GM18858 (cell line): Measurements from ENCODE around the gene RAPGEF2.
"Not testable (repeated sequence)": the region's sequence is repeated elsewhere in the genome, so short reads cannot be mapped to it uniquely, and the experiment has no call there.

Experiments
- ATAC-seq: cut with Tn5 transposase; IDR thresholded peaks from one replicate; pipeline ENCODE4 v1.9.1; 2021; ENCODE audit not compliant: unreplicated experiment

The RAPGEF2 gene

GRCh38 chr4:159235779-159236368 is 133.0 kb downstream of the RAPGEF2 start:
- ATAC-seq: no peak

- ATAC-seq: no peak
These were observed 135.1 kb downstream of the RAPGEF2 start for GRCh38 chr4:159237975-159238374.

GRCh38 chr4:159238631-159239030 is 135.8 kb downstream of the RAPGEF2 start:
- ATAC-seq: no peak

DNA sequence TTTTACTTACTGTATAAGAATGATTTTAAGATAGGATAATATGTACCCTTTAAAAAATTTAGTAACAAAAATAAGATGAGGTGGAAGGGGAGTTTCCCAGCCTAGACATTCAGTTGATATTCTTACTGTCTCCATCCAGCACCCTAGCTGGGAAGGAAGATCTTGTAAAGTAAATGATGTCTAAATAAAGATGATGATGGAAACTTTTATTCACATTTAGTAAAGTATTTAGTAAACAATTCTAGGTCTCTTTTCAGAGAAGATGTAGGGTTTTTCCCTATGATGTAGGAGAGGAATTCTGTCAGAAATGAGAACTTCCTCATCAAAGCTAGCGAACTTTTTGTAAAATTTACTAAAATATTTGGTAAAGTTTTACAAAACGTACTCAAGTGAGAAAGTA is 136.8 kb downstream of the RAPGEF2 start:
- no peak for ATAC-seq

GRCh38 chr4:159240046-159240445 is 137.2 kb downstream of the RAPGEF2 start:
- no peak for ATAC-seq

GRCh38 chr4:159240687-159241086 is 137.8 kb downstream of the RAPGEF2 start:
- ATAC-seq: no peak

GRCh38 chr4:159242427-159242826 is 139.5 kb downstream of the RAPGEF2 start:
- ATAC-seq: no peak

DNA sequence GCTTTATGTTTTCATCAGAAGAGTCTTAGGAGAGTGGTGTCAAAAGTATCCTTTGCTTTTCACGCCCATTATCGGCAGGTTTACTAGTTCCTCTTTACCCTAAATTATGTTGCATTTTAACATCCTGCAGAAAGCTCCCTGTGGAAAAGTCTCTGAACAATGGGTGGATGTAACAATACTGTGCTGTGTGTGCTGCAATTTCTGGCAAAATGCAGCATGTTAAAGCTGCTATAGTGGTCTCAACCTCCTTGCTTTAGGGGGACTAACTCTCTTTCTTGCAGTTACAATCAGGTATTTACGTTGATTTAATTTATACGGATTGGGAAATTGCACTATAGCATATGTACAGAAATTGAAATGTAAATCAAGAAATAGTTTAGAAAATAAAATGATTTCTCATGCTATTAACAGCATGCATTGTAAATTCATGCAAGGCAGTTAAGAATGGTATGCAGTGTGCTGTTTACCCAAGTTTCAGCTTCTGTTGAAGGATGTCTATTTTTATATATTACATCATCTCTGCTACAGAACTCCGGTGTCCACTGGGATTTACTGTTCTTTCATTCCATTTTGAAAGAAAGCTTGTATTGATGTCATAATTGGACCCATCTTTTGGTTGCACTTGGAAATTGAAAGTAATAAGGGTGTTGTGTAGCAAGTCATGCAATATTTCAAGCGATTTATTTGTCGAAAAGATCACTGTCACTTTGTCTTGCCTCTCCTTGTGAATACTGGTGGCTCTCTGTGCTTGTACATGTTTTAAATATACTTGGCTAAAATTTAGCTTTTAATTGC is 145.7 kb downstream of the RAPGEF2 start:
- no peak for ATAC-seq

DNA sequence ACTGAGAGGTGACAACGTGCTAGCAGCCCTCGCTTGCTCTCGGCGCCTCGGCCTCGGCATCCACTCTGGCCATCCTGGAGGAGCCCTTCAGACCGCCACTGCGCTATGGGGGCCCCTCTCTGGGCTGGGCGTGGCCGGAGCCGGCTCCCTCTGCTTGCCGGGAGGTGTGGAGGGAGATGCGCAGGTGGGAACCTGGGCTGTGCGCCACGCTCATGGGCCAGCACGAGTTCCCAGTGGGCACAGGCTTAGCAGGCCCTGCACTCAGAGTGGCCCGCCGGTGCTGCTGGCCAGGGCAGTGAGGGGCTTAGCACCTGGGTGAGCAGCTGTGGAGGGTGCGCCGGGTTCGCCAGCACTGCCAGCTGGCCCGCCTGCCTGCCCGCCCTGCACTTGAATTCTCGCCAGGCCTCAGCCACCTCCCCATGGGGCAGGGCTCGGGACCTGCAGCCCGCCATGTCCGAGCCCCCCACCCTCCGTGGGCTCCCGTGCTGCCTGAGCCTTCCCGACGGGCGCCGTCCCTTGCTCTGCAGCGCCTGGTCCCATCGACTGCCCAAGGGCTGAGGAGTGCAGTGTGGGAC is 148.0 kb downstream of the RAPGEF2 start:
- no peak for ATAC-seq

GRCh38 chr4:159251580-159251979 is 148.7 kb downstream of the RAPGEF2 start:
- not testable (repeated sequence) for ATAC-seq

DNA sequence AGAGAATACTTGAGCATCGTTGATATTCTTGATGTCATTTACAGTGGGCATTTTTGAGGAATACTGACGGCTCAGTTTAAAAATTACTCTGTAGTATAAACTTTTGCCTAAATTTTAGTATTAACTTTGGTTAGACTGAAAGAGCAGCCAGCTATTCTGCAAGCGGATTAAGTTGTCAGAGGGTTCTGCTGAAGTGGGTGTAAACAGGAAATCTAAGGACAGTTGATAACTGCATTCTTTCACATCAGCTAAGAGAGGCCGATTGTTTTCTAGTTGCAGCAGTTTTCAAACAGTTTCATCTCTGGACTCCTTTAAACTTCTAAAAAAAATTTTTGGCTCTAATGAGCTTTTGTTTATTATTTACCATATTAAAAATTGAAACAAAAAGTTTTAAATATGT is 149.6 kb downstream of the RAPGEF2 start:
- no peak for ATAC-seq

DNA sequence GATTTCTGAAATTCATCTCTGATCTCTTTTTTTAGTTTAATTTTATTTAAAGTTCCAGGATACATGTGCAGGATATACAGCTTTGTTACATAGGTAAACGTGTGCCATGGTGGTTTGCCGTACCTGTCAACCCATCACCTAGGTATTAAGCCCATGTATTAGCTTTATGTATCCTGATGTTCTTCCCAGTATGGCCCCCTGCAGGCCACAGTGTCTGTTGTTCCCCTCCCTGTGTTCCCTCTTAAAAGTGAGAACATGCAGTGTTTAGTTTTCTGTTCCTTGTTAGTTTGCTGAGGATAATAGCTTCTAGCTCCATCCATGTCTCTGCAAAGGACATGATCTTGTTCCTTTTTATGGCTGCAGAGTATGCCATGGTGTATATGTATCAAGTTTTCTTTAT is 153.2 kb downstream of the RAPGEF2 start:
- ATAC-seq: no peak

- no peak for ATAC-seq
These were observed 156.1 kb downstream of the RAPGEF2 start for GRCh38 chr4:159258889-159259560.

GRCh38 chr4:159264057-159264456 is 161.2 kb downstream of the RAPGEF2 start:
- ATAC-seq: no peak

GRCh38 chr4:159266981-159267868 is 164.3 kb downstream of the RAPGEF2 start:
- ATAC-seq: no peak

GRCh38 chr4:159267869-159268285 is 165.0 kb downstream of the RAPGEF2 start:
- ATAC-seq: no peak

- ATAC-seq: no peak
These were observed 165.7 kb downstream of the RAPGEF2 start for GRCh38 chr4:159268607-159269006.

DNA sequence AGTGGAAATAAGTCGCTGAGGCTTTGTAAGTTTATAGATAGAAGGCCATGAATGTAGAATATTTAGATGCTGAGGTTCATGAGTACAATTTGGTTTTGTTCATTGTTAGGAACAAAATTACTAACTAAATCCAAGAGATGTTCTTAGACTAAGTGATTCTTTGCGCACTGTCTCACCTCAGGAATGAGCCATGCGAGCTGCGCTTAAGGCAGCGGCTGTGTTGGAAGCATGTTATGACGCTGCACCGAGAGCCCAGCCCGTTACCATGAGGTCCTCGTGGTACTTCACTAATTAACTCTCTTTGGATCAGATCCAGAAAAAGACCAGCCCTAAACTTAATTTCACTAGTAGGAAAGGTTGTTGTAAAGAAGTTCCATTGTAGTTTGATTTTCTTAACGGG is 166.2 kb downstream of the RAPGEF2 start:
- no peak for ATAC-seq

DNA sequence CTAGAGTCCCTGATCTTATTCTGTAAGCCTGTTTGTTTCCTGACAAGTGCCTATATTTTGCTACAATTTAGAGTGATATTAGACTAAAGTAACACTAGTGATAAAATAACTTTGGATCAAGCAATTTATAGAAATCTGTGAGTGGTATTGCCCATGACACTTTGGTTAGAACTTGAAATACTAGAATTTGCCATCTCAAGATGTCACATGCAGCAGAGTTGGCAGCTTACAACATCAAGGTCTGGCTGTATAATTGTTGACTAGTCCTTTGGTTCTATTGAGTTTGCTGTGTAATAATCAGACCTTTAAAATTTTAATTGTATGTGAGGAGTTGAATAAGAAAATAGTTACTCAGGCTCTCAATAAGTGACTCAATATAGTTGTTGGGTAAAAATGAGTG is 167.1 kb downstream of the RAPGEF2 start:
- ATAC-seq: no peak

DNA sequence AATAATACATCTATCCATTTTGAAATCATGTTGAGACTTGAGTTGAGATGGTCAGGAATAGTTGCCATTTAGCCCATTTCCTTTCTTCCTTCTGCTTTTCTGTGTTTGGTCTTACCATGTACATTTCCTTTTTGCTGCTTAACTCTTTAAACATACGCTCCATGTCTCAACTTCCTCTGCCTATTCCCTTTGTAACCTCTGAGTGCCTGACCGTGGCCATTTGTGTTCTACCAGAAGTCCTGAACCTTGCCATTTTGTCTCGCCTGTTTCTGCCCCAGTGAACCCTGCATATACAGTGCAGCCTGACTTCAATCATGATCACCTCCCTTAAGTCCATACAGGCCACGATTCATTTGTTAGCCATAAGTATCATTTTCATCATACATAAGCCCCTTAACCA is 169.0 kb downstream of the RAPGEF2 start:
- ATAC-seq: no peak
